Transverse colon (tissue), 4 donors: ENCODE results near the gene RNF14.

Experiments used
- CTCF ChIP-seq, 5 experiments: fragments of 200-600 bp in 3 of 5; fragments of 450-650 bp in 2 of 5; sonication (generic) in 3 of 5; IDR thresholded peaks; 1 replicate in 2 of 5; 2 replicates in 3 of 5; pipeline ENCODE4 v1.5.1; 2016 to 2017; ENCODE audit warnings: antibody characterized with exemption in 5 of 5, inconsistent platforms in 3 of 5, mild to moderate bottlenecking in 2 of 5, moderate library complexity in 1 of 5
- EP300 ChIP-seq: sonication (generic); formaldehyde crosslinking; IDR thresholded peaks from one replicate; pipeline ENCODE4 v1.6.1; 2017; ENCODE audit warnings: antibody characterized with exemption, low read depth
- POLR2A ChIP-seq: fragments of 450-650 bp; IDR thresholded peaks from one replicate; pipeline ENCODE4 v1.6.1; 2016; ENCODE audit warnings: antibody characterized with exemption, mild to moderate bottlenecking, moderate library complexity
- POLR2AphosphoS5 ChIP-seq, 3 donors: sonication (generic); formaldehyde crosslinking; IDR thresholded peaks; one replicate each; pipeline ENCODE4 v1.6.1; 2016; ENCODE audit warnings: antibody characterized with exemption in 3 of 3

- TF ChIP-seq POLR2AphosphoS5 (IDR thresholded peaks at IDR 0.05) (no peak), CTCF (IDR thresholded peaks at IDR 0.05) (no peak), POLR2A (no peak), EP300 (no peak)
Observed at GRCh38 chr5:141933151-141933550, 35.8 kb upstream of the RNF14 start.
